GM10248 (cell line): ENCODE measurements around the gene KCNJ2.

Source experiments
- CTCF ChIA-PET: fragments of 300-600 bp; sonication (Branson Sonifier 250); formaldehyde crosslinking; extraction: SDS; loops from one replicate; lab custom pipeline; 2021; ENCODE audit warnings: antibody characterized with exemption; lab: Yijun Ruan, JAX
- POLR2A ChIA-PET: fragments of 350-650 bp; sonication (Branson Sonifier 250); formaldehyde crosslinking; extraction: SDS; loops from one replicate; lab custom pipeline; 2020; ENCODE audit warnings: antibody characterized with exemption; lab: Yijun Ruan, JAX
- DNase-seq: peaks from one replicate; pipeline ENCODE4 v3.0.0; 2012; ENCODE audit errors: extremely low spot score
- TF ChIP-seq, protein P1 (sequence below): IDR thresholded peaks from 2 replicates; pipeline ENCODE4 v1.5.1; 2012; ENCODE audit warnings: mild to moderate bottlenecking, low read depth; ENCODE audit errors: extremely low read depth, missing control alignments, control extremely low read depth

KCNJ2 gene

DNA sequence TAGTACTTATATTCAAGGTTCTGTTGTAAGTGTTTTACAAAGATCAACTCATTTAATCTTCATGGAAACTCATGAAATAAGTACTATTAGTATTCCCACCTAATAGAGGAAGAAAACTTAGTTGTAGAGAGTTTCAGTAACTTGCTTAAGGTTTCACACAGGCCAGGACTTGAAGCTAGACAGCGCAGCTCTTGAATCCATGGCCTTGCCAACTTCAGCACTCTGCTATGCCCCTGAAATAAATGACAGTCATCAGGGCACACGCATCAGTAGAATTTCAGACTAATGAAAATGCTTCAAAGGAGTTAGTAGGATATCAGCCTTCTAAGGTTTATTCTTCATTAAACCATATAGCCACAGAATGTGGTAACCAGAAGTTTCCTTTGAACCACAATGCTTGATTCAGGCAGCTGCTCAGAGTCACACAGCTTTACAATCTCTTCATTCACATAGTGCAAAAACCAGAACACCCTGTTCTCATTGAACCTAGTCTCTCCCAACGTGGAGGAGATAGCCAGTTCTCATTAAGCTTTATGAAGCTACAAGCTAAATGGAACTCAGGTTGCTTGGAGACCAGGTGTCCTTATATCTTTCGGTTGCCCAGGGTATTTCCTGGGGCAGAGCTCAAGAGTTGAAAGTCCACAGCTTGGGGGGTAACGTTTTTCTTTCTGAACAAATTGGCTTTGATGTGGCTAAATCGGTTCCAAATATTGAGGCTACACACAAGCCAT is 39.7 kb downstream of the KCNJ2 start:
- TF ChIP-seq, protein P1, sequence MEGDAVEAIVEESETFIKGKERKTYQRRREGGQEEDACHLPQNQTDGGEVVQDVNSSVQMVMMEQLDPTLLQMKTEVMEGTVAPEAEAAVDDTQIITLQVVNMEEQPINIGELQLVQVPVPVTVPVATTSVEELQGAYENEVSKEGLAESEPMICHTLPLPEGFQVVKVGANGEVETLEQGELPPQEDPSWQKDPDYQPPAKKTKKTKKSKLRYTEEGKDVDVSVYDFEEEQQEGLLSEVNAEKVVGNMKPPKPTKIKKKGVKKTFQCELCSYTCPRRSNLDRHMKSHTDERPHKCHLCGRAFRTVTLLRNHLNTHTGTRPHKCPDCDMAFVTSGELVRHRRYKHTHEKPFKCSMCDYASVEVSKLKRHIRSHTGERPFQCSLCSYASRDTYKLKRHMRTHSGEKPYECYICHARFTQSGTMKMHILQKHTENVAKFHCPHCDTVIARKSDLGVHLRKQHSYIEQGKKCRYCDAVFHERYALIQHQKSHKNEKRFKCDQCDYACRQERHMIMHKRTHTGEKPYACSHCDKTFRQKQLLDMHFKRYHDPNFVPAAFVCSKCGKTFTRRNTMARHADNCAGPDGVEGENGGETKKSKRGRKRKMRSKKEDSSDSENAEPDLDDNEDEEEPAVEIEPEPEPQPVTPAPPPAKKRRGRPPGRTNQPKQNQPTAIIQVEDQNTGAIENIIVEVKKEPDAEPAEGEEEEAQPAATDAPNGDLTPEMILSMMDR, result no peak
- CTCF ChIA-PET, result interaction anchor here (0.9 kb wide), 1 partner anchor 52 kb away, joined by 3 read pairs; no protein-coding TSS in a partner anchor

DNA sequence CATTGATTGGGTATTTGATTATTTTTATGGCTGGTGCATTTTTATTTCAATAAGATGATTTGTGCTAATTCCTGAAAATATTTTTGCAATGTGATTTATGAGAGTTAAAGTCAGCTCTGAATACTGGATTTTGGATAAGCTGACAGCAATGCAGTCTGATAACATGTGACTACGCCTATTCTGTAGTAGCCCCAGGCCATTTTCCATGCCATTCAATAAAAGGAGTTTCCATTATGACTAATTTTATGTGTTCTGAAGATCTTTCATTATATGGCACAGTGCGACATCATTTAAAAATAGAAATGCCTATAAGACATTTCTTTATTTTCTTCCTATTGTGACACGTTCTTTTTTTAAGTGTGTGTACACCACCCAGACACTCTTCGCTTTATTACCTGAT is 46.3 kb downstream of the KCNJ2 start:
- POLR2A ChIA-PET, result no interaction called here
- DNase-seq, result no peak
- CTCF ChIA-PET, result no interaction called here
- TF ChIP-seq, protein P1, result no peak

More for the DNA sequence above, 39.7 kb downstream of the KCNJ2 start:
- POLR2A ChIA-PET, result no interaction called here
- DNase-seq, result peak; percentile 12

DNA sequence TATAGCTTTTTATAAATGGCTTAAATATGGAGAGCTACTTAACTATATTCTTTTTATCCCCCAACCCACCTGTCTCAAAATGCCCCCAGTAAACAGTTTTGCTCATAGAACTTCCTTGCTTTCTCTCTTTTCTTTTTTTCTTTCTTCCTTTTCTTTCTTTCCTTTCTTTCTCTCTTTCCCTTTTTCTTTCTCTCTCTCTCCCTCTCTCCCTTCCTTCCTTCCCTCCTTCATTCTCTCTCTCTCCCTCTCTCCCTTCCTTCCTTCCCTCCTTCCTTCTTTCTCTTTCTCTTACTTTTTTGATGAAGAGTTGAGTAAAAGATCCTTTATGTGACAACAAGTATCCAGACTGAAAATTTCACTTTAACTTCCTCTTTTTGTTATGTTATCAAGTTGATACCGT is 48.2 kb downstream of the KCNJ2 start:
- ChIA-PET POLR2A (no interaction called here), CTCF (interaction anchor here (1.0 kb wide), 1 partner anchor 47 kb away, joined by 3 read pairs; no protein-coding TSS in a partner anchor)
- TF ChIP-seq, protein P1, result no peak
- DNase-seq, result no peak

DNA sequence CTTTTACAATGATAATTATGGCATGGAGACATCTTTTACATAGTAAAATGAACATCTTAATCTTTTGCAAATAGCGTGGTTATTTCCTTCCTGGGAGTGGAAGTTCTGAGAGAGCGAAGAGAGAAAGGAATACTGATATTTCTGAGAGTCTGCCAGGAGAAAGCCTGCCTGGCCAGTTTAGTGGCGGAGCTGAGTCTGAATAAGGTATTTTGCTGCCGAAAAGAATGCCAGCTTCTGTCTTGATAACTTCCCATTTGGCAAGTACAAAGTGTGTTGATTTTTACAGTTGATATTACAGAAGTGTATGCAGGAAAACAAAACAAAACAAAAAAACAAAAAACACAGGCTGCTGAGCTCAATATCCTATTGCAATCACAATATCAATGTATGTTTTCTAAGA is 55.9 kb downstream of the KCNJ2 start:
- ChIA-PET CTCF (no interaction called here), POLR2A (no interaction called here)
- DNase-seq, result no peak
- TF ChIP-seq, protein P1, result no peak
